Glutamatergic neuron (in vitro differentiated cells): ENCODE measurements around the gene EXOC4. TPM values are rescaled to one million over a fixed set of nuclear protein-coding genes. Genes with fewer than 3 reads are reported as not detected.

Experiments used
- DNase-seq: peaks from one replicate; pipeline ENCODE4 v3.0.0; 2022
- H3K27ac Mint-ChIP-seq: one replicate; pipeline ENCODE4 v1.8.0; 2020; ENCODE audit warnings: mild to moderate bottlenecking, mixed read lengths, inconsistent platforms; ENCODE audit not compliant: unreplicated experiment
- H3K27me3 Mint-ChIP-seq: one replicate; pipeline ENCODE4 v1.8.0; 2020; ENCODE audit warnings: mild to moderate bottlenecking, moderate library complexity, mixed read lengths, inconsistent platforms; ENCODE audit not compliant: unreplicated experiment
- H3K36me3 Mint-ChIP-seq: one replicate; pipeline ENCODE4 v1.8.0; 2020; ENCODE audit warnings: mild to moderate bottlenecking, mixed read lengths, inconsistent platforms; ENCODE audit not compliant: unreplicated experiment
- H3K4me1 Mint-ChIP-seq: one replicate; pipeline ENCODE4 v1.8.0; 2020; ENCODE audit warnings: mild to moderate bottlenecking, low read depth, mixed read lengths, inconsistent platforms; ENCODE audit not compliant: unreplicated experiment
- H3K4me3 Mint-ChIP-seq: one replicate; pipeline ENCODE4 v1.8.0; 2020; ENCODE audit warnings: mild to moderate bottlenecking, mixed read lengths, inconsistent platforms; ENCODE audit not compliant: unreplicated experiment
- H3K9me3 Mint-ChIP-seq: one replicate; pipeline ENCODE4 v1.8.0; 2020; ENCODE audit warnings: mild to moderate bottlenecking, moderate library complexity, mixed read lengths, inconsistent platforms; ENCODE audit not compliant: unreplicated experiment
- total RNA-seq: library from RNA; stranded (reverse); fragmentation: NEBNext Ultra II Directional; extraction: Animal tissue kit (Norgen Biotek cat#: 25700); gene quantifications from one replicate; pipeline ENCODE4 v1.2.1, GENCODE V29; 2021; ENCODE audit not compliant: unreplicated experiment
- TF ChIP-seq, protein P1 (sequence below): fragments of 200-600 bp; sonication (generic); IDR thresholded peaks from one replicate; pipeline ENCODE4 v1.5.0; 2021; ENCODE audit not compliant: partially characterized antibody, unreplicated experiment

The EXOC4 gene
- total RNA-seq, 1 donor from 2014 or later: 73.8 TPM

DNA sequence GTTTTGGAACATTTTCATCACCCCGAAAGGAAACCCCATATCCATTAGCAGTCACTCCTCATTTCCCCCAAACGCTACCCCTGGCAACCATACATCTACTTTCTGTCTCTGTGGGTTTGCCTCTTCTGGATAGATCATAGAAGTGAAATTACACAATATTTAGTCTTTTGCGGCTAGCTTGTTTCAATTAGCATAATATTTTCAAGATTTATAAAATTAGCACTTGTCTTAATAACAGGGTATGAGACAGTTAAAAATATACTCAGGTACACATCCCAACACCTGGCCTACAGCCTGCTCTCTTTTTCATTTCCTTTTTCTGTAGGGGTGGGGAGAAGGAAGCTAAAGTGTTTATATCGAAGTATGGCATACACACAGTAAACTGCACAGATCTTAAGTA lies 792.8 kb downstream of the EXOC4 start:
- no peak overlapping the region for H3K4me3 Mint-ChIP-seq
- no peaks in the 10 kb centered on the region for H3K27me3 Mint-ChIP-seq

DNA sequence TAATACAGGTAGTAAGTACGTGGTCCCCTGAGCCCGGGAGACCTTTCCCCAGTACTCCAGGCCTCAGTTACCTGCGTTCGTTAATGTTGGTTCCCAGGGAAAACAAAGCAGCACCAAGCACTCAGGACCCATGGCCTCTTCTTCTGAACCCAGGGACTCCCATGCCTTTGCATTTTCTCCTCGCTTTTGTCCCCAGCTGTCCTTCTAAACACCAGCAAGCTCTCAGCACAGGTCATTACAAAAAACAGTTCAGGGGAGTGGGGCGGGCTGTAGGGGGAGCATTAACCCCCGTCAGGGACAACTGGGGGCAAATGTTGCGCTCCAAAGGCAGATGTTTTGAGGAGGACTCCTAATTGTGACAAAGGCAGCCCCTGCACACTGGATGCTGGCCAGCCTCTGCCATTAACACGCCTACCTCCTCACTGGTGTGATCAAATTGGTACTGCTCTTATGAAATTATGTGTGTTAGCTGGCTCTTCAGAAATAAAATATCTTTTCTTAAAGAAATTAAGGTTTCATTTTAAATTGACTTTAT lies 793.8 kb downstream of the EXOC4 start:
- Mint-ChIP-seq H3K4me1 (no peaks in the 10 kb centered on the region), H3K36me3 (peaks cover 8% of the 10 kb centered on the region), H3K9me3 (peaks cover 2% of the 10 kb centered on the region), H3K4me3 (no peak overlapping the region), H3K27me3 (no peaks in the 10 kb centered on the region), H3K27ac (no peak overlapping the region)
- no peak for DNase-seq
- TF ChIP-seq, protein P1, sequence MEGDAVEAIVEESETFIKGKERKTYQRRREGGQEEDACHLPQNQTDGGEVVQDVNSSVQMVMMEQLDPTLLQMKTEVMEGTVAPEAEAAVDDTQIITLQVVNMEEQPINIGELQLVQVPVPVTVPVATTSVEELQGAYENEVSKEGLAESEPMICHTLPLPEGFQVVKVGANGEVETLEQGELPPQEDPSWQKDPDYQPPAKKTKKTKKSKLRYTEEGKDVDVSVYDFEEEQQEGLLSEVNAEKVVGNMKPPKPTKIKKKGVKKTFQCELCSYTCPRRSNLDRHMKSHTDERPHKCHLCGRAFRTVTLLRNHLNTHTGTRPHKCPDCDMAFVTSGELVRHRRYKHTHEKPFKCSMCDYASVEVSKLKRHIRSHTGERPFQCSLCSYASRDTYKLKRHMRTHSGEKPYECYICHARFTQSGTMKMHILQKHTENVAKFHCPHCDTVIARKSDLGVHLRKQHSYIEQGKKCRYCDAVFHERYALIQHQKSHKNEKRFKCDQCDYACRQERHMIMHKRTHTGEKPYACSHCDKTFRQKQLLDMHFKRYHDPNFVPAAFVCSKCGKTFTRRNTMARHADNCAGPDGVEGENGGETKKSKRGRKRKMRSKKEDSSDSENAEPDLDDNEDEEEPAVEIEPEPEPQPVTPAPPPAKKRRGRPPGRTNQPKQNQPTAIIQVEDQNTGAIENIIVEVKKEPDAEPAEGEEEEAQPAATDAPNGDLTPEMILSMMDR: no peak

More for the DNA sequence above, 792.8 kb downstream of the EXOC4 start:
- no peak for DNase-seq
- no peak overlapping the region for H3K27ac Mint-ChIP-seq
- H3K9me3 Mint-ChIP-seq: no peaks in the 10 kb centered on the region
- no peaks in the 10 kb centered on the region for H3K4me1 Mint-ChIP-seq
- H3K36me3 Mint-ChIP-seq: peaks cover 8% of the 10 kb centered on the region
- TF ChIP-seq, protein P1: no peak

DNA sequence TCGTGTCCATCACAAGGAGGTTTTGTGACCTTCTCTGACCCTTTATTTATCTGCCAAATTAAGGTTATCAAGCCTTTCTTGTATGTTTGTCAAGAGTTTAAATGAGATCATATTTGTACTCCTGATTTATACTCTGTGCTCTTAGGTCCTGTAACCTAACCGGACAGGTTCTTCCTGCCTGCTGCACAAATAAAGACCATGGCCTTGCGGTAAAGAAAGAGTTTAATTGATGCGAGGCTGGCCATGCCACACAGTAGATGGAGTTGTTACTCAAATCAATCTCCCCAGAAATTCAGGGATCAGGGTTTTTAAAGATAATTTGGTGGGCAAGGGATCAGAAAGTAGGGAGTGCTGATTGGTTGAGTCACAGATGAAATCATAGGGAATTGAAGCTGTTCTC lies 794.8 kb downstream of the EXOC4 start:
- Mint-ChIP-seq H3K9me3 (peaks cover 2% of the 10 kb centered on the region), H3K27me3 (no peaks in the 10 kb centered on the region), H3K27ac (no peak overlapping the region), H3K4me3 (no peak overlapping the region), H3K36me3 (peaks cover 8% of the 10 kb centered on the region), H3K4me1 (no peaks in the 10 kb centered on the region)
- TF ChIP-seq, protein P1: no peak
- DNase-seq: no peak

DNA sequence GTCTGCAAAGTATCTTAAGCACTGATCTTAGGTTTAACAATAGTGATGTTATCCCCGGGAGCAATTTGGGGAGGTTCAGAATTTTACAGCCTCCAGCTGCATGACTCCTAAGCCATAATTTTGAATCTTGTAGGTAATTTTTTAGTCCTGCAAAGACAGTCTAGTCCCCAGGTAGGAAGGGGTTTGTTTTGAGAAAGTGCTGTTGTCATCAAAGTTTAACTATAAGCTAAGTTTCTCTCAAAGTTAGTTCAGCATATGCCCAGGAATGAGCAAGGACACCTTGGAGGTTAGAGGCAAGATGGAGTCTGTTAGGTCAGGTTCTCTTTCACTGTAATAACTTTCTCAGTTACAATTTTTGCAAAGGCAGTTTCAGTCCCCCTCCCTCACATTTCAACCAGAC lies 795.3 kb downstream of the EXOC4 start:
- Mint-ChIP-seq H3K4me1 (no peaks in the 10 kb centered on the region), H3K27ac (no peak overlapping the region), H3K9me3 (peaks cover 2% of the 10 kb centered on the region), H3K36me3 (peaks cover 8% of the 10 kb centered on the region), H3K27me3 (no peaks in the 10 kb centered on the region), H3K4me3 (no peak overlapping the region)
- DNase-seq: no peak
- TF ChIP-seq, protein P1: no peak

DNA sequence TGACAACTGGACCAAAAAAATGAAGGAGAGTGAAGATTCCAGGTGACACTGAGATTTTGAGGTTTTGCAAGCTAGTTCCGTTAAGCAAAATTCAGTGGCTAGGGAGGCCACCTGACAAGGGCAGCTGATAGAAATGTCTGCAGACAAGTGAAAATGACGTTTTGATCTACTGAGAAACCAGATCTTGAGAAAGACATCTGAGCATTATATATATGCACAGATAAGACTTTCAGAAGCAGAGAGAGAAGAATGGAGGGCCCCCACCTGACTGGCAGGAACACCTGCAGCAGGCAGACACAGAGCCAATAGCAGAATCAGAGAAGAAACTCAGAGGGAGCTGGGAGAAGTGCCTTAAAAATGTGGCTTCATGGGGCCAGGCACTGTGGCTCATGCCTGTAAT lies 798.1 kb downstream of the EXOC4 start:
- Mint-ChIP-seq H3K27ac (no peak overlapping the region), H3K27me3 (no peaks in the 10 kb centered on the region), H3K4me3 (no peak overlapping the region), H3K36me3 (peaks cover 8% of the 10 kb centered on the region), H3K9me3 (peaks cover 2% of the 10 kb centered on the region), H3K4me1 (no peaks in the 10 kb centered on the region)
- no peak for DNase-seq
- TF ChIP-seq, protein P1: no peak
